Testis (tissue), 2 donors: ENCODE results near the gene NRXN3.

ENCODE experiments used
- POLR2A ChIP-seq: fragments of 450-650 bp; IDR thresholded peaks from one replicate; pipeline ENCODE4 v1.6.1; 2017; ENCODE audit warnings: antibody characterized with exemption, mild to moderate bottlenecking, moderate library complexity
- TF ChIP-seq, protein P1 (sequence below), 3 experiments: fragments of 450-650 bp in 2 of 3; fragments of 200-600 bp in 1 of 3; sonication (generic) in 1 of 3; IDR thresholded peaks; one replicate each; pipeline ENCODE4 v1.5.1; 2016 to 2019; ENCODE audit warnings: antibody characterized with exemption in 3 of 3, mild to moderate bottlenecking in 2 of 3, moderate library complexity in 1 of 3

DNA sequence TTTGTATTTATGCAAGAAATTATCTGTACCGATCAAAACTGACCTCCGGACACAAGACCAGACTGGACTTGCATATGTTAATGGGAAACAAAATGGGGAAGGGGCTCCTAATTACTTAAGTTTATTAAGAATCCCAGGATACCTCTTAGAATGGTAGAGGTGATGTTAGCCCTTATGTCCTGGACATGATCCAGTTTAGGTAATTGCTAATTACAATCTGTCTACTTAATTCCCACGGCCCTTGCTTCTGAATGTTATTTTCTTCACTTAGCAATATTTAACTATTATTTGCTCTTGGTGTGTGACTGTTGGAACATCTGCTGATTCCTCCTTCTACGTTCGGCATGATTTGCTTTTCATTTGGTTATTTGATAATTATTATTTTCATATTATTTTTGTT, 1397.1 kb downstream of the NRXN3 start:
- TF ChIP-seq, protein P1, sequence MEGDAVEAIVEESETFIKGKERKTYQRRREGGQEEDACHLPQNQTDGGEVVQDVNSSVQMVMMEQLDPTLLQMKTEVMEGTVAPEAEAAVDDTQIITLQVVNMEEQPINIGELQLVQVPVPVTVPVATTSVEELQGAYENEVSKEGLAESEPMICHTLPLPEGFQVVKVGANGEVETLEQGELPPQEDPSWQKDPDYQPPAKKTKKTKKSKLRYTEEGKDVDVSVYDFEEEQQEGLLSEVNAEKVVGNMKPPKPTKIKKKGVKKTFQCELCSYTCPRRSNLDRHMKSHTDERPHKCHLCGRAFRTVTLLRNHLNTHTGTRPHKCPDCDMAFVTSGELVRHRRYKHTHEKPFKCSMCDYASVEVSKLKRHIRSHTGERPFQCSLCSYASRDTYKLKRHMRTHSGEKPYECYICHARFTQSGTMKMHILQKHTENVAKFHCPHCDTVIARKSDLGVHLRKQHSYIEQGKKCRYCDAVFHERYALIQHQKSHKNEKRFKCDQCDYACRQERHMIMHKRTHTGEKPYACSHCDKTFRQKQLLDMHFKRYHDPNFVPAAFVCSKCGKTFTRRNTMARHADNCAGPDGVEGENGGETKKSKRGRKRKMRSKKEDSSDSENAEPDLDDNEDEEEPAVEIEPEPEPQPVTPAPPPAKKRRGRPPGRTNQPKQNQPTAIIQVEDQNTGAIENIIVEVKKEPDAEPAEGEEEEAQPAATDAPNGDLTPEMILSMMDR (IDR thresholded peaks at IDR 0.05), result no peak
- no peak for TF ChIP-seq POLR2A
